ENCODE measurements around the gene KRTAP12-2.

GRCh38 chr21:44695641-44696040 lies 28.9 kb upstream of the KRTAP12-2 start:
- TF ChIP-seq EZH2 (IDR thresholded peaks at IDR 0.05; ENCODE audit: low read length, missing control alignments): no peak
- TF ChIP-seq, protein P1, sequence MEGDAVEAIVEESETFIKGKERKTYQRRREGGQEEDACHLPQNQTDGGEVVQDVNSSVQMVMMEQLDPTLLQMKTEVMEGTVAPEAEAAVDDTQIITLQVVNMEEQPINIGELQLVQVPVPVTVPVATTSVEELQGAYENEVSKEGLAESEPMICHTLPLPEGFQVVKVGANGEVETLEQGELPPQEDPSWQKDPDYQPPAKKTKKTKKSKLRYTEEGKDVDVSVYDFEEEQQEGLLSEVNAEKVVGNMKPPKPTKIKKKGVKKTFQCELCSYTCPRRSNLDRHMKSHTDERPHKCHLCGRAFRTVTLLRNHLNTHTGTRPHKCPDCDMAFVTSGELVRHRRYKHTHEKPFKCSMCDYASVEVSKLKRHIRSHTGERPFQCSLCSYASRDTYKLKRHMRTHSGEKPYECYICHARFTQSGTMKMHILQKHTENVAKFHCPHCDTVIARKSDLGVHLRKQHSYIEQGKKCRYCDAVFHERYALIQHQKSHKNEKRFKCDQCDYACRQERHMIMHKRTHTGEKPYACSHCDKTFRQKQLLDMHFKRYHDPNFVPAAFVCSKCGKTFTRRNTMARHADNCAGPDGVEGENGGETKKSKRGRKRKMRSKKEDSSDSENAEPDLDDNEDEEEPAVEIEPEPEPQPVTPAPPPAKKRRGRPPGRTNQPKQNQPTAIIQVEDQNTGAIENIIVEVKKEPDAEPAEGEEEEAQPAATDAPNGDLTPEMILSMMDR (conservative IDR thresholded peaks at IDR 0.05 in 1 of 2, IDR thresholded peaks at IDR 0.05 in 1 of 2; ENCODE audit: low read depth in 1 of 2, low read length in 2 of 2): no peak

Measured in fibroblast of lung (primary cell).